Measurements from ENCODE around the gene TOX2.

Gene TOX2

DNA sequence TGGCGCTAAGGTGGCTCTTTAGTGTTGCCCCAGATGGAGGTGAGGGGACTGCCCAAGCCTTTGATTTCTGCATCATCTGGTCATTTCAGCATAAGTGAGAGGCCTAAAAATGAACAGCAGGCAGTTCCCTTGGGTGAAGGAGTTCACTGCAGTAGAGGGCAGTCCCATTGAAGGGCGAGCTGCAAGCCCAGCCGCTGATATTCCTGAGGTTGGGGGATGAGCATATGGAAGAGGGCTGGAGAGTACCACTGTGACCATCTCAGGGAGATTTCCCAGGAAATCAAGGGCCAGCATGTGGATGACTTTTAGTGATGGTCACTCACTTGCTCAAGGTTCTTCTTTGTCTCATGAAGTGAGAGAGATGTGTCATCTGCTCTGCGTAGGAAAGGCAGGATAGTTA lies 9.3 kb downstream of the TOX2 start:
- Histone ChIP-seq H3K27me3 (replicated peaks; ENCODE audit: control insufficient read depth, insufficient read depth, low read length, poor library complexity, severe bottlenecking) (no peaks in the 10 kb centered on the region), H3K27ac (ENCODE audit: insufficient read depth, low read length, poor library complexity, severe bottlenecking) (no peak overlapping the region), H3K4me3 (ENCODE audit: insufficient read depth, low read depth, low read length, poor library complexity, severe bottlenecking) (no peak overlapping the region), H3K4me1 (ENCODE audit: control insufficient read depth, insufficient read depth, low read length, poor library complexity, severe bottlenecking) (peaks cover 9% of the 10 kb centered on the region), H3K36me3 (ENCODE audit: control insufficient read depth, insufficient read depth, low read length) (no peaks in the 10 kb centered on the region), H3K9me3 (ENCODE audit: control insufficient read depth, low read length) (no peaks in the 10 kb centered on the region)
- no peak for DNase-seq

DNA sequence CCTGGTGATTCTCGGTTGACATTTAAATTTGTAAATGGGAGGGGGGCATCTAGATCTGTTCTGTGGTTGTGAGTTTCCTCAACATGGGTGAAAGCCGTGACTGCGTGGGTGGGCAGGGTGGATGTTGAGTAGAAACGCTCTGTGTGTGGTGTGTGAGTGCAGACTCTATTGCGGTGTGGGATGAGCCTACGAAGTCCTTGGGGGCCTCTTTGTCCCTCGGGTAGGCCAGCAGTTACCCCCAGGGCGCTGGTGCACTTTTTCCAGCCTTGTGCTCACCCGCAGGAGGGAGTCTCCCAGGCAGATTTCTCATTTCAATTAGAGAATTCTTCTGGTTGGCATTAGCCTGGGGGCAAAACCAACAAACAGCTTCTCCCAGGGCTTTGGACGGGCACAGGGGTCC lies 10.6 kb downstream of the TOX2 start:
- no peaks in the 10 kb centered on the region for H3K27me3 ChIP-seq (replicated peaks; ENCODE audit: control insufficient read depth, insufficient read depth, low read length, poor library complexity, severe bottlenecking)
- no peak overlapping the region for H3K4me3 ChIP-seq (ENCODE audit: insufficient read depth, low read depth, low read length, poor library complexity, severe bottlenecking)
- H3K4me1 ChIP-seq (ENCODE audit: control insufficient read depth, insufficient read depth, low read length, poor library complexity, severe bottlenecking), result peaks cover 9% of the 10 kb centered on the region
- H3K9me3 ChIP-seq (ENCODE audit: control insufficient read depth, low read length), result no peaks in the 10 kb centered on the region
- no peak overlapping the region for H3K27ac ChIP-seq (ENCODE audit: insufficient read depth, low read length, poor library complexity, severe bottlenecking)
- no peak for DNase-seq
- no peaks in the 10 kb centered on the region for H3K36me3 ChIP-seq (ENCODE audit: control insufficient read depth, insufficient read depth, low read length)

GRCh38 chr20:43925801-43926200 lies 11.1 kb downstream of the TOX2 start:
- no peak overlapping the region for H3K27ac ChIP-seq (ENCODE audit: insufficient read depth, low read length, poor library complexity, severe bottlenecking)
- H3K27me3 ChIP-seq (replicated peaks; ENCODE audit: control insufficient read depth, insufficient read depth, low read length, poor library complexity, severe bottlenecking), result no peaks in the 10 kb centered on the region
- no peaks in the 10 kb centered on the region for H3K9me3 ChIP-seq (ENCODE audit: control insufficient read depth, low read length)
- H3K4me1 ChIP-seq (ENCODE audit: control insufficient read depth, insufficient read depth, low read length, poor library complexity, severe bottlenecking), result peaks cover 9% of the 10 kb centered on the region
- no peak overlapping the region for H3K4me3 ChIP-seq (ENCODE audit: insufficient read depth, low read depth, low read length, poor library complexity, severe bottlenecking)
- no peaks in the 10 kb centered on the region for H3K36me3 ChIP-seq (ENCODE audit: control insufficient read depth, insufficient read depth, low read length)
- DNase-seq, result no peak

DNA sequence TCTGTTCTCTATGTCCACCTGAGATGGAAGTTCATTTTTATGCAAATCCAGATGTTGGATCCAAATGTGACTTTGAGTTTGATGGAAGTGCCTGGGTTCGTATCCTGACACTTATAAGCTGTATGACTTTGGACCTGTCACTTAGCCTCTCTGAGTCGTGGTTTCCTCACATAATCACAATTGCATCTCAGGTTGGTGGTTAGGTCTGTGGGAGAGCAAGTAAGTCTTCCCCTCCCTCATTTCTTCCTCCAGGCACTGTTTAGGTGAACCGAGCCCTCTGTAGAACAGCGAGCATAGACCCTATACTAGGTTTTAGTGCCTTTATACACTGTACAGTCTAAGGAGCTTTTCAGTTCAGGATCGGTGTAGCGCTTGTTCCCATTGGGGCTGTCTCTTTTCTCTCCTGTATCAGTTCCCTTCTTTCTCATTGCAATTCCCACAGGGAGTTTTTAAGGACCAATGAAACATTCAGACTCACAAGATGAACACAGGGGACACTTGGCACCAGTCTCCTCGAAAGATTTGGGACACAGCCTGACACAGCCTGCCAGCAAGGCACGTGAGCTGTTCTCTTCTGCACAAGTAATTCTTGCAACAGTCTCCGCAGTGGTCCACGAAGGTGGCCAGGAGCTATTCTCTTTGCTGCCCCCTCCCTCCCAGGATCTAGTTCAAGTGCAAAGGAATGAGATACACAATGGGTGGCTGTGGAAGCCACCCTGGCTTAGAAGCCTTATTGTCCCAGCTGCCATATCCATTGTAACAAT lies 11.8 kb downstream of the TOX2 start:
- Histone ChIP-seq H3K9me3 (ENCODE audit: control insufficient read depth, low read length) (no peaks in the 10 kb centered on the region), H3K4me1 (ENCODE audit: control insufficient read depth, insufficient read depth, low read length, poor library complexity, severe bottlenecking) (peaks cover 9% of the 10 kb centered on the region), H3K27me3 (replicated peaks; ENCODE audit: control insufficient read depth, insufficient read depth, low read length, poor library complexity, severe bottlenecking) (no peaks in the 10 kb centered on the region), H3K4me3 (ENCODE audit: insufficient read depth, low read depth, low read length, poor library complexity, severe bottlenecking) (no peak overlapping the region), H3K36me3 (ENCODE audit: control insufficient read depth, insufficient read depth, low read length) (no peaks in the 10 kb centered on the region), H3K27ac (ENCODE audit: insufficient read depth, low read length, poor library complexity, severe bottlenecking) (no peak overlapping the region)
- no peak for DNase-seq

GRCh38 chr20:43931976-43932375 lies 17.3 kb downstream of the TOX2 start:
- DNase-seq, result no peak
- Histone ChIP-seq H3K27ac (ENCODE audit: insufficient read depth, low read length, poor library complexity, severe bottlenecking) (no peak overlapping the region), H3K36me3 (ENCODE audit: control insufficient read depth, insufficient read depth, low read length) (no peaks in the 10 kb centered on the region), H3K9me3 (ENCODE audit: control insufficient read depth, low read length) (no peaks in the 10 kb centered on the region), H3K4me1 (ENCODE audit: control insufficient read depth, insufficient read depth, low read length, poor library complexity, severe bottlenecking) (no peaks in the 10 kb centered on the region), H3K4me3 (ENCODE audit: insufficient read depth, low read depth, low read length, poor library complexity, severe bottlenecking) (no peak overlapping the region), H3K27me3 (replicated peaks; ENCODE audit: control insufficient read depth, insufficient read depth, low read length, poor library complexity, severe bottlenecking) (no peaks in the 10 kb centered on the region)

- DNase-seq, result no peak
Observed at GRCh38 chr20:43934833-43935232, 20.2 kb downstream of the TOX2 start.

GRCh38 chr20:43936104-43936770 lies 21.6 kb downstream of the TOX2 start:
- DNase-seq, result no peak
- no peak overlapping the region for H3K4me3 ChIP-seq (ENCODE audit: insufficient read depth, low read depth, low read length, poor library complexity, severe bottlenecking)
- no peaks in the 10 kb centered on the region for H3K27me3 ChIP-seq (replicated peaks; ENCODE audit: control insufficient read depth, insufficient read depth, low read length, poor library complexity, severe bottlenecking)
- H3K27ac ChIP-seq (ENCODE audit: insufficient read depth, low read length, poor library complexity, severe bottlenecking), result no peak overlapping the region
- H3K4me1 ChIP-seq (ENCODE audit: control insufficient read depth, insufficient read depth, low read length, poor library complexity, severe bottlenecking), result no peaks in the 10 kb centered on the region
- H3K36me3 ChIP-seq (ENCODE audit: control insufficient read depth, insufficient read depth, low read length), result no peaks in the 10 kb centered on the region
- no peaks in the 10 kb centered on the region for H3K9me3 ChIP-seq (ENCODE audit: control insufficient read depth, low read length)

More at GRCh38 chr20:43934833-43935232, 20.2 kb downstream of the TOX2 start:
- H3K9me3 ChIP-seq (ENCODE audit: control insufficient read depth, low read length), result no peaks in the 10 kb centered on the region
- no peak overlapping the region for H3K4me3 ChIP-seq (ENCODE audit: insufficient read depth, low read depth, low read length, poor library complexity, severe bottlenecking)
- no peaks in the 10 kb centered on the region for H3K4me1 ChIP-seq (ENCODE audit: control insufficient read depth, insufficient read depth, low read length, poor library complexity, severe bottlenecking)
- H3K27ac ChIP-seq (ENCODE audit: insufficient read depth, low read length, poor library complexity, severe bottlenecking), result no peak overlapping the region
- no peaks in the 10 kb centered on the region for H3K36me3 ChIP-seq (ENCODE audit: control insufficient read depth, insufficient read depth, low read length)
- H3K27me3 ChIP-seq (replicated peaks; ENCODE audit: control insufficient read depth, insufficient read depth, low read length, poor library complexity, severe bottlenecking), result no peaks in the 10 kb centered on the region

- H3K27ac ChIP-seq (ENCODE audit: insufficient read depth, low read length, poor library complexity, severe bottlenecking), result no peak overlapping the region
- no peaks in the 10 kb centered on the region for H3K36me3 ChIP-seq (ENCODE audit: control insufficient read depth, insufficient read depth, low read length)
- H3K27me3 ChIP-seq (replicated peaks; ENCODE audit: control insufficient read depth, insufficient read depth, low read length, poor library complexity, severe bottlenecking), result no peaks in the 10 kb centered on the region
- no peaks in the 10 kb centered on the region for H3K9me3 ChIP-seq (ENCODE audit: control insufficient read depth, low read length)
- no peak overlapping the region for H3K4me3 ChIP-seq (ENCODE audit: insufficient read depth, low read depth, low read length, poor library complexity, severe bottlenecking)
- DNase-seq, result no peak
- peaks cover 4% of the 10 kb centered on the region for H3K4me1 ChIP-seq (ENCODE audit: control insufficient read depth, insufficient read depth, low read length, poor library complexity, severe bottlenecking)
Observed at GRCh38 chr20:43936805-43937204, 22.2 kb downstream of the TOX2 start.

- H3K4me3 ChIP-seq (ENCODE audit: insufficient read depth, low read depth, low read length, poor library complexity, severe bottlenecking), result no peak overlapping the region
- H3K9me3 ChIP-seq (ENCODE audit: control insufficient read depth, low read length), result no peaks in the 10 kb centered on the region
- H3K27me3 ChIP-seq (replicated peaks; ENCODE audit: control insufficient read depth, insufficient read depth, low read length, poor library complexity, severe bottlenecking), result no peaks in the 10 kb centered on the region
- DNase-seq, result no peak
- H3K36me3 ChIP-seq (ENCODE audit: control insufficient read depth, insufficient read depth, low read length), result no peaks in the 10 kb centered on the region
- no peak overlapping the region for H3K27ac ChIP-seq (ENCODE audit: insufficient read depth, low read length, poor library complexity, severe bottlenecking)
- H3K4me1 ChIP-seq (ENCODE audit: control insufficient read depth, insufficient read depth, low read length, poor library complexity, severe bottlenecking), result peaks cover 12% of the 10 kb centered on the region
Observed at GRCh38 chr20:43937591-43937990, 22.9 kb downstream of the TOX2 start.

DNA sequence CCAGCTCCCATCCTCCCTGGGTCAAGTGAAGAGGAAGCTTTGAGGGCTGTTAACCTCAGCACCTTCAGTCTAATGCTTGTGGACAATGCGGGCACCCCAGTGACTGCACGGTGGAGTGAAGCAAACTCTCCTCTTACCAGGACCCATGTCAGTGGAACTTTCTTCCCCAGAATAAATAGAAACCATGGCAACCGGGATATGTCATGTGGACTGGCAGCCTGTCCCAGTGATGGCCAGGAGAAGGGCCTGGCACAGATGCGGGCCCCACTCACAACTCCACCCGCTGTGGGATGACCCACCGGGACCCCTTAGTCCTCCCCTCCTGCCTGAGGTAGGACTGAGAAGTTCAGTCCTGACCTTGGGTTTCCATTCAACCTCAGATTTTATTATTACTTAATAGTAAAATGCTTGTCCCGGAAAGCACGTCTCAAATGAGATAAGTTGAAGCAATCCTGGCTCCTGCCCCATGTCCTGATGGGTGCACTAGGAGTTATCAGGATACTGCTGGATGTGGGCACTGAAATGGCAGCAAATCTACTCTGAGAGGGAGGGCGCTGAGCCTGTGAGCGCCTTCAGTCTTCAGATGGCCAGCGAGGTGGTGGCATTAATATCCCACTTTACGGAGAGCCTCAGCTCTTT lies 23.5 kb downstream of the TOX2 start:
- no peak for DNase-seq
- no peak overlapping the region for H3K4me3 ChIP-seq (ENCODE audit: insufficient read depth, low read depth, low read length, poor library complexity, severe bottlenecking)
- H3K36me3 ChIP-seq (ENCODE audit: control insufficient read depth, insufficient read depth, low read length), result no peaks in the 10 kb centered on the region
- H3K27ac ChIP-seq (ENCODE audit: insufficient read depth, low read length, poor library complexity, severe bottlenecking), result no peak overlapping the region
- H3K9me3 ChIP-seq (ENCODE audit: control insufficient read depth, low read length), result no peaks in the 10 kb centered on the region
- H3K27me3 ChIP-seq (replicated peaks; ENCODE audit: control insufficient read depth, insufficient read depth, low read length, poor library complexity, severe bottlenecking), result no peaks in the 10 kb centered on the region
- peaks cover 17% of the 10 kb centered on the region for H3K4me1 ChIP-seq (ENCODE audit: control insufficient read depth, insufficient read depth, low read length, poor library complexity, severe bottlenecking)
